ENCODE results near the gene RAPH1. TPM values are rescaled to one million over a fixed set of nuclear protein-coding genes. Genes with fewer than 3 reads are reported as not detected.
"Not testable (repeated sequence)": the region's sequence is repeated elsewhere in the genome, so short reads cannot be mapped to it uniquely, and the experiment has no call there.

Gene RAPH1
- total RNA-seq, 1 experiment from 2014 or later: 12.5 TPM

DNA sequence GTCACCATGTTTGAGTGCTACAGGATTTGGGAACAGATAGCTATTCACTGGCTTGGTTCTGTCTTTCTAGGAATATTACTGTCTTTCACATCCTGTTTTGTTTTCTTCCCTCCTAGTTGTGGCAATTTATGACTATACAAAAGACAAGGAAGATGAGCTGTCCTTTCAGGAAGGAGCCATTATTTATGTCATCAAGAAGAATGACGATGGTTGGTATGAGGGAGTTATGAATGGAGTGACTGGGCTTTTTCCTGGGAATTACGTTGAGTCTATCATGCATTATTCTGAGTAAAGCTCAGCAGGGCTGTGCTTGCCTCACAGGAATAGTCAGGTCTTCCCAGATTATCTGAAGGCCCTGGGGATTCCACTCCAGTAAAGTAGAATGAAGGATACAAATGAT lies 108.0 kb downstream of the RAPH1 start:
- no peak for DNase-seq
- Histone ChIP-seq H3K36me3 (peaks cover 58% of the 10 kb centered on the region), H3K9me3 (no peaks in the 10 kb centered on the region)

DNA sequence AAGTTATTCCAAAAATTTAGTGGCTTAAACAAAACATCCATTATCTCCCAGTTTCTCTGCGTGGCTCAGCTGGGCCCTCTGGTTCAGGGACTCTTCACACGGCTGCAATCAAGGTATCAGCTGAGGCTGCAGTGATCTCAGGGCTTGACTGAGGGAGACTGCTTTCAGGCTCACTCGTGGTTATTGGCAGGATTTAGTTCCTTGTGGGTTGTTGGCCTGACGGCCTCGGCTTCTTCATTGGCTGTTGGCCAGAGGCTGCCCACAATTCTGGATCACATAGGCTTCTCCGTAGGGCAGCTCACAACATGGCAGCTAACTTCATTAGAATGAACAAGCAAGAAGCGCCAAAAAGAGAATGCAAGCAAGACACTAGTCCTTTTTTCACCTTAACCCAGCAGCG lies 116.8 kb downstream of the RAPH1 start:
- Histone ChIP-seq H3K27me3 (no peaks in the 10 kb centered on the region), H3K4me3 (no peak overlapping the region), H3K36me3 (peaks cover 79% of the 10 kb centered on the region), H3K9me3 (peaks cover 12% of the 10 kb centered on the region)
- DNase-seq: no peak

More for the DNA sequence above, 108.0 kb downstream of the RAPH1 start:
- H3K4me3 ChIP-seq: no peak overlapping the region
- no peaks in the 10 kb centered on the region for H3K27me3 ChIP-seq

DNA sequence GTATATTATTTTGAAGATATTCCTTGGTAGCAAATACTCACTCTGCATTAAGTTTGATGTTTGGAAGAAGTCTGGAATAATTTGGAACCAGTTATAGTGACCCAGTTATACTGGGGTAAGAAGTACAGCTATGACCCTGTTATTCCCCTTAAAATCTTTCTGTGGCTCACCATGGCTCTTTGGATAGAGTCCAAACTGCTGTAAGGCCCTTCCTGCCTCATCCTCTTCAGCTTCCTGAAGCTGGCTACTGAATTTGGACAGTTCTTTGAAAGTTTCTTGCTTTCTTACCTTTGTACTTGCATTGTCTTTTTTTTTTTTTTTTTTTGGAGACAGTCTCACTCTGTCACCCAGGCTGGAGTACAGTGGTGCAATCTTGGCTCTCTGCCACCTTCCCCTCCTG lies 121.3 kb downstream of the RAPH1 start:
- no peak for DNase-seq
- Histone ChIP-seq H3K36me3 (peaks cover 81% of the 10 kb centered on the region), H3K27me3 (no peaks in the 10 kb centered on the region), H3K4me3 (no peak overlapping the region), H3K9me3 (peaks cover 11% of the 10 kb centered on the region)

- DNase-seq: peak; percentile 84
- peaks cover 2% of the 10 kb centered on the region; the same call in 1 of the 2 replicates for H3K9me3 ChIP-seq
- no peaks in the 10 kb centered on the region for H3K27me3 ChIP-seq
- no peak overlapping the region for H3K4me3 ChIP-seq
- peaks cover 74% of the 10 kb centered on the region for H3K36me3 ChIP-seq
Measured at GRCh38 chr2:203412546-203413331, 122.4 kb downstream of the RAPH1 start.

- H3K4me3 ChIP-seq: no peak overlapping the region
- H3K9me3 ChIP-seq: no peaks in the 10 kb centered on the region
- H3K36me3 ChIP-seq: peaks cover 63% of the 10 kb centered on the region
- H3K27me3 ChIP-seq: no peaks in the 10 kb centered on the region
- no peak for DNase-seq
Measured at GRCh38 chr2:203407496-203407895, 127.6 kb downstream of the RAPH1 start.

DNA sequence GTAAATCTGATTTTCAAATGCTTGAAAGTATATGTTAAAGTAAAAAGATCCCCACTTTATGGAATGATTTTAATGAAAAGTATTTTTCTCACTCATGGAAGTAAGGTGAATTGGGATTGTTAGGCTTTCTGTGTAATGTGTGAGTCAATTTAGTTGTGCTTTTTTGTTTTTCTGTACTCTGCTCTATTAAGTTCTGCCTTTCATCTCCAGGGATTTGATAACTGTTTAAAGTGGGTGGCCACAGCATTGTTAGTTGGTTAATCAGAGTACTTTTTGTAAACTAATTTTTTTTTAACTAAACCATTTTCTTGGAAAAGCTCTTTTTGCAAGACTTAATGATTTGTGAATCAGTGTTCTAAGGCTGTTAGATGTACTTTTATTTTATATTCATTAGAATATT lies 130.1 kb downstream of the RAPH1 start:
- Histone ChIP-seq H3K27me3 (no peaks in the 10 kb centered on the region), H3K36me3 (peaks cover 53% of the 10 kb centered on the region), H3K9me3 (no peaks in the 10 kb centered on the region), H3K4me3 (no peak overlapping the region)
- DNase-seq: no peak

- Histone ChIP-seq H3K27me3 (no peaks in the 10 kb centered on the region), H3K36me3 (peaks cover 37% of the 10 kb centered on the region), H3K9me3 (0 out of 2 replicates have a peak, but pooled peaks cover 2% of the 10 kb centered on the region), H3K4me3 (no peak overlapping the region)
- DNase-seq: no peak
Measured at GRCh38 chr2:203400805-203401585, 134.1 kb downstream of the RAPH1 start.

- Histone ChIP-seq H3K27me3 (no peaks in the 10 kb centered on the region), H3K36me3 (peaks cover 38% of the 10 kb centered on the region), H3K9me3 (0 out of 2 replicates have a peak, but pooled peaks cover 2% of the 10 kb centered on the region), H3K4me3 (no peak overlapping the region)
- no peak for DNase-seq
Measured at GRCh38 chr2:203399031-203399430, 136.1 kb downstream of the RAPH1 start.

- Histone ChIP-seq H3K36me3 (peaks cover 30% of the 10 kb centered on the region), H3K27me3 (no peaks in the 10 kb centered on the region)
- DNase-seq: no peak
Measured at GRCh38 chr2:203396667-203397066, 138.4 kb downstream of the RAPH1 start.

GRCh38 chr2:203395858-203396257 lies 139.2 kb downstream of the RAPH1 start:
- Histone ChIP-seq H3K36me3 (peaks cover 29% of the 10 kb centered on the region), H3K4me3 (no peak overlapping the region)
- no peak for DNase-seq

More at GRCh38 chr2:203396667-203397066, 138.4 kb downstream of the RAPH1 start:
- H3K4me3 ChIP-seq: no peak overlapping the region
- 0 out of 2 replicates have a peak, but pooled peaks cover 2% of the 10 kb centered on the region for H3K9me3 ChIP-seq

GRCh38 chr2:203394519-203395227 lies 140.4 kb downstream of the RAPH1 start:
- no peak overlapping the region for H3K4me3 ChIP-seq
- H3K36me3 ChIP-seq: peaks cover 35% of the 10 kb centered on the region
- 0 out of 2 replicates have a peak, but pooled peaks cover 2% of the 10 kb centered on the region for H3K9me3 ChIP-seq
- no peaks in the 10 kb centered on the region for H3K27me3 ChIP-seq
- no peak for DNase-seq

More at GRCh38 chr2:203395858-203396257, 139.2 kb downstream of the RAPH1 start:
- Histone ChIP-seq H3K9me3 (0 out of 2 replicates have a peak, but pooled peaks cover 2% of the 10 kb centered on the region), H3K27me3 (no peaks in the 10 kb centered on the region)

DNA sequence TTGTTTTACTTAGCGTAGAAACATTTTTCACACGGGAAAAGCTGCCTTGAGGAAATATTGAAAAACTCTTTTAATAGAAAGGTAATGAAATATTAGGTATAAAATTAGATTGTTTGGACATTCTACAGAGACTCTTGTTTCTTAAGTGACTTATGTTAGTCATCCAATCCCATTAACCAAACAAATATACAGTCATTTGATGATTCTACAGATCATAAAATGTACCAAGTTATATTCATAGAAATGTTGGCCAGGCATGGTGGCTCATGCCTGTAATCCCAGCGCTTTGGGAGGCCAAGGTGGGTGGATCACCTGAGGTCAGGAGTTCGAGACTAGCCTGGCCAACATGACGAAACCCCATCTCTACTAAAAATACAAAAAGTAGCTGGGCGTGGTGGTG lies 146.9 kb downstream of the RAPH1 start:
- not testable (repeated sequence) for H3K9me3 ChIP-seq, H3K4me3 ChIP-seq, H3K27me3 ChIP-seq
- peaks cover 28% of the 10 kb centered on the region for H3K36me3 ChIP-seq
- DNase-seq: peak; percentile 11

DNA sequence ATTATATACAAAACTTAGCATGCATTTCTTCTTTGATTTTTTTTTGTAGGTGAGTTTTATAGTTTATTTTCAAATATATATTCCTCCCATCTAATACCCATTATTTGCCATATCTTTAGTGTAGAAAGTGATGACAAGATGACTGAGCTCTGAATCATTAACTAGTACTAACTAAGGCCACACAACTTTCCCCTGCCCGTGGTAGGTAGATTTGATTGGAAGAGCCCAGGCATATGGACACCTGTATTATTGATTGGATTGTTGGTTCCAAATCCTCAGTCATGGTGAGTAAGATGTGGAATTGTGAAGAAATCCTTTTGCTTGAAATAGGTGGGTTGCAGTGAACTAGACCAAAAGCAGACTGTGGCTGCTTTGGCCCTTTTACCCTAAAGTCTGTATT lies 152.1 kb downstream of the RAPH1 start:
- Histone ChIP-seq H3K4me3 (no peak overlapping the region), H3K27me3 (no peaks in the 10 kb centered on the region), H3K36me3 (peaks cover 19% of the 10 kb centered on the region), H3K9me3 (no peaks in the 10 kb centered on the region)
- no peak for DNase-seq

- H3K27me3 ChIP-seq: no peaks in the 10 kb centered on the region
- H3K36me3 ChIP-seq: peaks cover 18% of the 10 kb centered on the region
- DNase-seq: no peak
- no peak overlapping the region for H3K4me3 ChIP-seq
- H3K9me3 ChIP-seq: no peaks in the 10 kb centered on the region
Measured at GRCh38 chr2:203379156-203379555, 155.9 kb downstream of the RAPH1 start.

GRCh38 chr2:203376173-203376572 lies 158.9 kb downstream of the RAPH1 start:
- no peak for DNase-seq
- no peaks in the 10 kb centered on the region for H3K9me3 ChIP-seq
- no peaks in the 10 kb centered on the region for H3K27me3 ChIP-seq
- H3K4me3 ChIP-seq: no peak overlapping the region
- H3K36me3 ChIP-seq: peaks cover 11% of the 10 kb centered on the region

DNA sequence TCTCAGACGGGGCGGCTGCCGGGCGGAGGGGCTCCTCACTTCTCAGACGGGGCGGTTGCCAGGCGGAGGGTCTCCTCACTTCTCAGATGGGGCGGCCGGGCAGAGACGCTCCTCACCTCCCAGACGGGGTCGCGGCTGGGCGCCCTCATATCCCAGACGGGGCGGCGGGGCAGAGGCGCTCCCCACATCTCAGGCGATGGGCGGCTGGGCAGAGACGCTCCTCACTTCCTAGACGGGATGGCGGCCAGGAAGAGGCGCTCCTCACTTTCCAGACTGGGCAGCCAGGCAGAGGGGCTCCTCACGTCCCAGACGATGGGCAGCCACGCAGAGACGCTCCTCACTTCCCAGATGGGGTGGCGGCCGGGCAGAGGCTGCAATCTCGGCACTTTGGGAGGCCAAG lies 162.4 kb downstream of the RAPH1 start:
- H3K4me3 ChIP-seq, H3K9me3 ChIP-seq, H3K36me3 ChIP-seq, DNase-seq, H3K27me3 ChIP-seq: not testable (repeated sequence)

Measured in MG63 (cell line).